Progenitor cell of endocrine pancreas (in vitro differentiated cells): ENCODE results near the gene BLOC1S1. TPM values are rescaled to one million over a fixed set of nuclear protein-coding genes. Genes with fewer than 3 reads are reported as not detected.

Source experiments
- DNase-seq: peaks from one replicate; pipeline ENCODE4 v3.0.0; 2021; ENCODE audit warnings: low spot score; ENCODE audit not compliant: unreplicated experiment
- H3K27ac Mint-ChIP-seq: 2 replicates; pipeline ENCODE4 v1.8.0; 2021; ENCODE audit warnings: mild to moderate bottlenecking, moderate library complexity, mixed read lengths
- H3K27me3 Mint-ChIP-seq: 2 replicates; pipeline ENCODE4 v1.8.0; 2021; ENCODE audit warnings: mixed read lengths
- H3K36me3 Mint-ChIP-seq: 2 replicates; pipeline ENCODE4 v1.8.0; 2022; ENCODE audit warnings: mixed read lengths; ENCODE audit not compliant: insufficient read depth
- H3K4me1 Mint-ChIP-seq: 2 replicates; pipeline ENCODE4 v1.8.0; 2021; ENCODE audit warnings: low read depth, mixed read lengths
- H3K4me3 Mint-ChIP-seq: 2 replicates; pipeline ENCODE4 v1.8.0; 2021; ENCODE audit warnings: low read depth, mild to moderate bottlenecking, moderate library complexity, mixed read lengths
- H3K9me3 Mint-ChIP-seq: 2 replicates; pipeline ENCODE4 v1.8.0; 2021; ENCODE audit warnings: low read depth, mixed read lengths
- total RNA-seq: library from RNA; stranded (reverse); gene quantifications from 2 replicates; pipeline ENCODE4 v1.2.1, GENCODE V29; 2021
- TF ChIP-seq, protein P1 (sequence below): fragments of 200-600 bp; sonication (generic); IDR thresholded peaks from one replicate; pipeline ENCODE4 v1.5.0; 2021; ENCODE audit warnings: antibody characterized with exemption, mild to moderate bottlenecking; ENCODE audit not compliant: unreplicated experiment

BLOC1S1 gene
- total RNA-seq, 1 donor from 2014 or later = 65.8 TPM

DNA sequence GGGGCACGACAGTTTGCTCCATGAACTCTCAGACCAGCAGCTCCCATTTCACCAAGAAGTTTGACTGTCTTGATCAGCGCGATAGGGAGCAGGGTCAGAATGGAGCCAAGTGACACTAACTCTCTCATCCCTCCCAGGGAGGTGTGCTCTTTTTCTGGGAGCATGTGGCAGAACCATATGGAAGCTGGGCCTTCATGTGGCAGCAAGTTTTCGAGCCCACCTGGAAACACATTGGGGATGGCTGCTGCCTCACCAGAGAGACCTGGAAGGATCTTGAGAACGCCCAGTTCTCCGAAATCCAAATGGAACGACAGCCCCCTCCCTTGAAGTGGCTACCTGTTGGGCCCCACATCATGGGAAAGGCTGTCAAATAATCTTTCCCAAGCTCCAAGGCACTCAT is 32.2 kb upstream of the BLOC1S1 start:
- H3K27me3 Mint-ChIP-seq = peaks cover 23% of the 10 kb centered on the region
- TF ChIP-seq, protein P1, sequence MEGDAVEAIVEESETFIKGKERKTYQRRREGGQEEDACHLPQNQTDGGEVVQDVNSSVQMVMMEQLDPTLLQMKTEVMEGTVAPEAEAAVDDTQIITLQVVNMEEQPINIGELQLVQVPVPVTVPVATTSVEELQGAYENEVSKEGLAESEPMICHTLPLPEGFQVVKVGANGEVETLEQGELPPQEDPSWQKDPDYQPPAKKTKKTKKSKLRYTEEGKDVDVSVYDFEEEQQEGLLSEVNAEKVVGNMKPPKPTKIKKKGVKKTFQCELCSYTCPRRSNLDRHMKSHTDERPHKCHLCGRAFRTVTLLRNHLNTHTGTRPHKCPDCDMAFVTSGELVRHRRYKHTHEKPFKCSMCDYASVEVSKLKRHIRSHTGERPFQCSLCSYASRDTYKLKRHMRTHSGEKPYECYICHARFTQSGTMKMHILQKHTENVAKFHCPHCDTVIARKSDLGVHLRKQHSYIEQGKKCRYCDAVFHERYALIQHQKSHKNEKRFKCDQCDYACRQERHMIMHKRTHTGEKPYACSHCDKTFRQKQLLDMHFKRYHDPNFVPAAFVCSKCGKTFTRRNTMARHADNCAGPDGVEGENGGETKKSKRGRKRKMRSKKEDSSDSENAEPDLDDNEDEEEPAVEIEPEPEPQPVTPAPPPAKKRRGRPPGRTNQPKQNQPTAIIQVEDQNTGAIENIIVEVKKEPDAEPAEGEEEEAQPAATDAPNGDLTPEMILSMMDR = no peak
- peaks cover 9% of the 10 kb centered on the region for H3K4me1 Mint-ChIP-seq
- no peak overlapping the region for H3K27ac Mint-ChIP-seq
- no peak overlapping the region for H3K4me3 Mint-ChIP-seq
- H3K36me3 Mint-ChIP-seq = peaks cover 2% of the 10 kb centered on the region
- no peak for DNase-seq
- H3K9me3 Mint-ChIP-seq = no peaks in the 10 kb centered on the region

DNA sequence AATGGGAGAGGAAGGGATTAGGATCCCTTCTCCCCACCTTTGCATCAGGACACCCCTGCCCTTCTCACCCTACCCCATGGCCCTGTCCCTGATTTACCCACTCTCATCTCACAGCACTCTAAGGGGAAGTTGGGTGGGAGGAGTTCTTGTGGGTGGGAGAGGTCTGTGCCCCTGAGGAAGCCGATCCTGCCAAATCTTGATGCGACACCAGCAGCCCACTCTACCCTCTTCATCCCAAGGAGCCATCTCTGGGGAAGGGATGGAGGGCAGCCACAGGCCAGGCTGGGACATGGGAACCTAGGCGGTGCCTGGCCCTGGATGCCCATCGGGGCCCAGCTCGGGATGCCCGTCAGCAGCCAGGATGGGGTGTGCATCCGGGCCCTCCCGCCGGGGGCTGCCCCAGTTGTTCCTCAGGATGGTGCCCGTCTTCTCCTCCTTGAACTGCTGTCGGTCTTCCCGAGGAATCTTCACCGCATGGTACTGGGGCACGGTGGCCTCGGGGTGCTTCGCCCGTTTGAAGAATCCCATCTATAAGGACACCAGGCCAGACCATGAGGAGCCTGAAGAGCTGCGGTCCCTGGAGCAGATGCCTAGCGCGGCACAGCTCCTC is 31.0 kb upstream of the BLOC1S1 start:
- Mint-ChIP-seq H3K4me3 (no peak overlapping the region), H3K27me3 (peaks cover 23% of the 10 kb centered on the region), H3K27ac (no peak overlapping the region), H3K4me1 (peaks cover 9% of the 10 kb centered on the region), H3K9me3 (no peaks in the 10 kb centered on the region), H3K36me3 (peaks cover 2% of the 10 kb centered on the region)
- DNase-seq = no peak
- TF ChIP-seq, protein P1 = no peak

DNA sequence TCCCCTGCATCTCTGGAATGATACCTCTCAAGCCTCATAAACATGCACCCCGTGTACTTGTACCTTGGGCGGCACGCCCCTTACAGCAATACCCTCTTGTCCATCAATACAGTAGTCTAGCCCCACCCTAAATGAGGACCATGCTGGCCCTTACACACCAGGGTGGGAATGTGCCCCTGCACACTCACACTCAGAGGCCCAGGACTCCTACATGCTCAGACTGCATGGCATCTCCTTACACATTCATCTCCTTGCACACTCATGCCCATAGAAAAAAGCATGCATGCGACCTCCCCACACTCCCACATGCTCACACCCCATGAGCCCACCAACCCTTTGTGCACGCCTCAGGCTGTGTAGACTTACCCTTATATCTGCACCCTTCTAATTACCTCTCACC is 30.2 kb upstream of the BLOC1S1 start:
- Mint-ChIP-seq H3K27me3 (peaks cover 23% of the 10 kb centered on the region), H3K9me3 (no peaks in the 10 kb centered on the region), H3K27ac (no peak overlapping the region), H3K4me3 (no peak overlapping the region), H3K4me1 (peaks cover 9% of the 10 kb centered on the region), H3K36me3 (peaks cover 2% of the 10 kb centered on the region)
- TF ChIP-seq, protein P1 = no peak
- DNase-seq = no peak

DNA sequence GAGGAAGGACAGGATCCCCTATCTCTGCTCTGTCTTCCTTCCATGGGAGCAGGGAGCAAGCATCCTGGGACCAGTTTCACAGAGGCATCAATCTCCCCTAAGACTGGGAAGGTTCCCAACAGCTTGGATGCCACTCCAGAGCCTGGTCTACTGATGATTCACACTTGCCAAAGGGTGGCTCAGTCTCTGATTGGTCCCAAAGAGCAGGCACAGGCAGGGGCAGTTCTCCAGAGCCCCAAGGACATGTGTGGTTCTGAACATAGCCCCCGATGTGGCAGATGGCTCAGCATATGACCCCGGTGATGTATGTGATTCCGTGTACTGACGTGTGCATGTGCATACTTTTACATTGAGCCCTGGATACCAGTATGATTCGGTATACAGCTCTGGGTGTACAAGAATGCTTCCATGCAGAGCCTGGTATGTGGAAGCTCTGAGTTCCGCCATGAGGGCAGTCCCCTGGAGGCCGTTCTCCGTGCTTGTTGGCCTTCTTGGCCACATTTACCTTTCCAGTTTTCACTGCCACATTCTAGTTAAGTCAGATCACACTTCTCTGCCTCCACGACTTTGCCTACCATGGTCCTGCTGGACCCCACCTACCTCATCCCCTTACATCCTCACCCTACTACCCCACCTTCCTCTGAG is 29.4 kb upstream of the BLOC1S1 start:
- DNase-seq = no peak
- Mint-ChIP-seq H3K27ac (no peak overlapping the region), H3K4me1 (peaks cover 4% of the 10 kb centered on the region), H3K27me3 (peaks cover 20% of the 10 kb centered on the region), H3K4me3 (no peak overlapping the region), H3K36me3 (peaks cover 2% of the 10 kb centered on the region), H3K9me3 (no peaks in the 10 kb centered on the region)
- TF ChIP-seq, protein P1 = no peak

DNA sequence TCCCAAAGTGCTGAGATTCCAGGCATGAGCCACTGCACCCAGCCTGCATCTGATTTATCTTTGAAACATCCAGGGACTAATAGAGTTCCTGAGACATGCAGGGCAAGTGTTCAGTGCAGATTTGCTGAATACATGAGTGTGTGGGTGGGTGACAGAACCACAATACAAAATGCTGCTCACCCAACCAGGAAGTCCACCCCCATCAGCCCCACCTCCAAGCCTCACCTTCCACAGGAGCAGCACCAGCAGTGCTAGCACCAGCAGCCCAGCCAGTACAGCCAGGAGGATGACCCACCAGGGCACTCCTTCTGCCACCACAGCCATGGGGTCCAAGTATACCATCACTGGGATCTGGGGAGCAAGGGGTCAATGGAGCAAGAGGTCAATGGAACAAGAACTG is 28.1 kb upstream of the BLOC1S1 start:
- Mint-ChIP-seq H3K4me3 (no peak overlapping the region), H3K9me3 (no peaks in the 10 kb centered on the region)

More for the DNA sequence above, 28.1 kb upstream of the BLOC1S1 start:
- Mint-ChIP-seq H3K36me3 (peaks cover 2% of the 10 kb centered on the region), H3K27me3 (peaks cover 16% of the 10 kb centered on the region), H3K4me1 (no peaks in the 10 kb centered on the region), H3K27ac (no peak overlapping the region)
- DNase-seq = no peak
- TF ChIP-seq, protein P1 = no peak
